H9 (cell line): Measurements from ENCODE around the gene UBAP1. TPM values are rescaled to one million over a fixed set of nuclear protein-coding genes. Genes with fewer than 3 reads are reported as not detected.

Experiments used
- DNase-seq: peaks from one replicate; pipeline ENCODE4 v3.0.0-alpha.2; 2017
- H2AFZ ChIP-seq: one replicate; pipeline ENCODE4 v1.6.1; 2013; ENCODE audit warnings: mild to moderate bottlenecking, low read length, control low read depth, moderate library complexity
- H2AK5ac ChIP-seq: 2 replicates; pipeline ENCODE4 v1.6.1; 2013; ENCODE audit warnings: low read length, control low read depth, mixed read lengths; ENCODE audit not compliant: insufficient read length
- H2BK120ac ChIP-seq: one replicate; pipeline ENCODE4 v1.6.1; 2013; ENCODE audit warnings: low read depth, mild to moderate bottlenecking, low read length, control low read depth, inconsistent platforms; ENCODE audit not compliant: poor library complexity, severe bottlenecking
- H2BK12ac ChIP-seq: 2 replicates; pipeline ENCODE4 v1.6.1; 2013; ENCODE audit warnings: low read length, control low read depth, mixed read lengths, low read depth; ENCODE audit not compliant: insufficient read length
- H2BK15ac ChIP-seq: 2 replicates; pipeline ENCODE4 v1.6.1; 2013; ENCODE audit warnings: low read depth, low read length, control low read depth
- H2BK20ac ChIP-seq: one replicate; pipeline ENCODE4 v1.6.1; 2013; ENCODE audit warnings: low read depth, mild to moderate bottlenecking, low read length, control low read depth, inconsistent platforms; ENCODE audit not compliant: poor library complexity, severe bottlenecking
- H2BK5ac ChIP-seq: 2 replicates; pipeline ENCODE4 v1.6.1; 2013; ENCODE audit warnings: low read length, control low read depth, mixed read lengths; ENCODE audit not compliant: insufficient read length
- H3K14ac ChIP-seq: 2 replicates; pipeline ENCODE4 v1.6.1; 2013; ENCODE audit warnings: low read length, control low read depth; ENCODE audit not compliant: insufficient read depth
- H3K18ac ChIP-seq: 2 replicates; pipeline ENCODE4 v1.6.1; 2013; ENCODE audit warnings: low read depth, mild to moderate bottlenecking, mixed read lengths, low read length, control low read depth; ENCODE audit not compliant: insufficient read length
- H3K23ac ChIP-seq: 2 replicates; pipeline ENCODE4 v1.6.1; 2013; ENCODE audit warnings: low read length, control low read depth, mixed read lengths, low read depth; ENCODE audit not compliant: insufficient read length
- H3K23me2 ChIP-seq: 2 replicates; pipeline ENCODE4 v1.6.1; 2013; ENCODE audit warnings: low read depth, mild to moderate bottlenecking, mixed read lengths, low read length, control low read depth; ENCODE audit not compliant: insufficient read length, poor library complexity, severe bottlenecking
- H3K27ac ChIP-seq: 2 replicates; pipeline ENCODE4 v1.5.1; 2013; ENCODE audit warnings: low read length, control low read depth, mixed read lengths, low read depth; ENCODE audit not compliant: insufficient read length
- H3K27me3 ChIP-seq: 2 replicates; pipeline ENCODE4 v1.6.1; 2013; ENCODE audit warnings: low read length, control low read depth, inconsistent platforms; ENCODE audit not compliant: insufficient read depth
- H3K4ac ChIP-seq: 2 replicates; pipeline ENCODE4 v1.6.1; 2013; ENCODE audit warnings: low read depth, mild to moderate bottlenecking, control low read depth, inconsistent platforms, low read length, moderate library complexity
- H3K4me1 ChIP-seq: 2 replicates; pipeline ENCODE4 v1.6.1; 2013; ENCODE audit warnings: low read length, control low read depth, inconsistent platforms; ENCODE audit not compliant: insufficient read depth
- H3K4me2 ChIP-seq: 2 replicates; pipeline ENCODE4 v1.6.1; 2013; ENCODE audit warnings: low read length, control low read depth, mixed read lengths; ENCODE audit not compliant: insufficient read length, insufficient read depth
- H3K56ac ChIP-seq: 2 replicates; pipeline ENCODE4 v1.6.1; 2013; ENCODE audit warnings: low read depth, mild to moderate bottlenecking, mixed read lengths, low read length, control low read depth; ENCODE audit not compliant: insufficient read length
- H3K79me1 ChIP-seq: 2 replicates; pipeline ENCODE4 v1.6.1; 2013; ENCODE audit warnings: low read depth, mild to moderate bottlenecking, moderate library complexity, low read length, control low read depth, inconsistent platforms; ENCODE audit not compliant: insufficient read depth, poor library complexity, severe bottlenecking
- H3K79me2 ChIP-seq: 2 replicates; pipeline ENCODE4 v1.6.1; 2013; ENCODE audit warnings: low read length, control low read depth, inconsistent platforms; ENCODE audit not compliant: insufficient read depth
- H3K9ac ChIP-seq: 2 replicates; pipeline ENCODE4 v1.6.1; 2013; ENCODE audit warnings: low read length, control low read depth, mixed read lengths; ENCODE audit not compliant: insufficient read length; ENCODE audit errors: extremely low read depth
- H3K9me3 ChIP-seq: one replicate; pipeline ENCODE4 v1.6.1; 2013; ENCODE audit warnings: low read depth, low read length, inconsistent platforms; ENCODE audit not compliant: control insufficient read depth
- H3T11ph ChIP-seq: one replicate; pipeline ENCODE4 v1.6.1; 2013; ENCODE audit warnings: mild to moderate bottlenecking, low read length, control low read depth, inconsistent platforms
- H4K20me1 ChIP-seq: one replicate; pipeline ENCODE4 v1.6.1; 2013; ENCODE audit not compliant: control insufficient read depth, insufficient read length, insufficient read depth
- H4K5ac ChIP-seq: 2 replicates; pipeline ENCODE4 v1.6.1; 2013; ENCODE audit warnings: low read depth, mild to moderate bottlenecking, mixed read lengths, low read length, control low read depth; ENCODE audit not compliant: insufficient read length
- H4K8ac ChIP-seq: replicated peaks from 2 replicates; pipeline ENCODE4 v1.6.1; 2013; ENCODE audit warnings: low read length, control low read depth, mixed read lengths, low read depth; ENCODE audit not compliant: insufficient read length
- H4K91ac ChIP-seq: 2 replicates; pipeline ENCODE4 v1.6.1; 2013; ENCODE audit warnings: low read depth, mild to moderate bottlenecking, moderate library complexity, mixed read lengths, low read length, control low read depth; ENCODE audit not compliant: insufficient read length
- H3K27ac Mint-ChIP-seq, 3 experiments: 2 replicates in 2 of 3; 3 replicates in 1 of 3; pipeline ENCODE4 v1.8.0; 2020 to 2021; ENCODE audit warnings: mixed read lengths in 3 of 3, mild to moderate bottlenecking in 1 of 3, moderate library complexity in 1 of 3
- H3K27me3 Mint-ChIP-seq: 2 replicates; pipeline ENCODE4 v1.8.0; 2021; ENCODE audit warnings: low read depth, mild to moderate bottlenecking, moderate library complexity, mixed read lengths
- H3K36me3 Mint-ChIP-seq, 3 experiments: 2 replicates in 2 of 3; 3 replicates in 1 of 3; pipeline ENCODE4 v1.8.0; 2020 to 2021; ENCODE audit warnings: low read depth in 3 of 3, mixed read lengths in 3 of 3; ENCODE audit not compliant: insufficient read depth in 1 of 3
- H3K4me1 Mint-ChIP-seq, 2 experiments: 2 replicates each; pipeline ENCODE4 v1.8.0; 2020; ENCODE audit warnings: mixed read lengths in 2 of 2
- H3K4me3 Mint-ChIP-seq, 2 experiments: 2 replicates in 1 of 2; 3 replicates in 1 of 2; pipeline ENCODE4 v1.8.0; 2020 to 2021; ENCODE audit warnings: mild to moderate bottlenecking in 2 of 2, mixed read lengths in 2 of 2, moderate library complexity in 1 of 2
- H3K9me3 Mint-ChIP-seq, 2 experiments: 2 replicates in 1 of 2; 3 replicates in 1 of 2; pipeline ENCODE4 v1.8.0; 2020; ENCODE audit warnings: mild to moderate bottlenecking in 2 of 2, mixed read lengths in 2 of 2, moderate library complexity in 1 of 2
- WGBS: extraction: QIAGEN DNeasy Blood & Tissue Kit; methylation state at CpG from one replicate; pipeline ENCODE4 v1.1.7; 2013; ENCODE audit warnings: missing lambda C conversion rate, low lambda C conversion rate, mixed read lengths; ENCODE audit not compliant: insufficient read length; ENCODE audit errors: extremely low coverage; 5-methylcytosine and 5-hydroxymethylcytosine counted together
- total RNA-seq: library from RNA; stranded (reverse); gene quantifications from 2 replicates; pipeline ENCODE4 v1.2.1, GENCODE V29; 2021
- TF ChIP-seq, protein P1 (sequence below): fragments of 200-600 bp; sonication (generic); conservative IDR thresholded peaks from 3 replicates; pipeline ENCODE4 v1.8.0; 2021; ENCODE audit warnings: antibody characterized with exemption, mild to moderate bottlenecking

Gene UBAP1
- total RNA-seq, 1 experiment from 2014 or later, result 32.6 TPM

DNA sequence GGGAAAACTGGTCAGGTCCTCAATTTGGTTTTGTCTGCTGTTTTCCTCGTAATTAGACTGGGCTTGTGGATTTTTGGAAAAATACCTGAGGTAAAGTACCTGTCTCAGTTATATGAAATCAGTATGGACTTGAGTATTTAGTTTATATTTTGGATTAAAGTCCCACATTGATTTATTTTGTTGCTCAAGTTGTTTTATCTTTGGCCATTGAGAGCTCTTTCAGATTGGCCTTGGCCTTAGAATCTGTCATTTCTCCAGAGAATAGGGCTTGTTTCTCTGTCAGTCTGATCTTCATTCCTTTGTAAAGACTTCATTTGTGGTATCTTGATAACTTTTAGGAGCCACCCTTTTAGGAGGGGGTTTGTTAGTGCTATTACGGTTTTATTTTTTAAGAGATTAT lies 21.2 kb downstream of the UBAP1 start:
- Histone ChIP-seq H2AFZ (no peak overlapping the region), H3K27ac (no peak overlapping the region), H3K23ac (no peak overlapping the region), H3T11ph (no peak overlapping the region), H3K4me2 (no peak overlapping the region), H3K4me1 (peaks cover 6% of the 10 kb centered on the region; the same call in 1 of the 2 replicates), H3K9me3 (no peaks in the 10 kb centered on the region), H3K79me1 (no peaks in the 10 kb centered on the region), H3K4ac (no peak overlapping the region), H3K27me3 (no peaks in the 10 kb centered on the region), H4K5ac (no peak overlapping the region), H2BK5ac (no peak overlapping the region), H3K14ac (no peak overlapping the region), H3K79me2 (no peaks in the 10 kb centered on the region; the same call in 1 of the 2 replicates), H4K91ac (no peak overlapping the region), H3K18ac (no peak overlapping the region), H3K23me2 (no peaks in the 10 kb centered on the region), H3K9ac (no peak overlapping the region), H4K8ac (no peak overlapping the region), H2BK120ac (no peak overlapping the region), H2AK5ac (no peak overlapping the region), H3K56ac (no peak overlapping the region), H2BK20ac (no peak overlapping the region), H2BK12ac (no peak overlapping the region), H4K20me1 (no peaks in the 10 kb centered on the region), H2BK15ac (no peak overlapping the region)
- peaks cover 25 to 31% of the 10 kb centered on the region in 2 experiments for H3K4me1 Mint-ChIP-seq
- H3K27ac Mint-ChIP-seq, result peak overlapping the region in 2 of 3 experiments; percentile 64 to 88; a peak in 3 of 7 replicates
- no peak for DNase-seq
- TF ChIP-seq, protein P1, sequence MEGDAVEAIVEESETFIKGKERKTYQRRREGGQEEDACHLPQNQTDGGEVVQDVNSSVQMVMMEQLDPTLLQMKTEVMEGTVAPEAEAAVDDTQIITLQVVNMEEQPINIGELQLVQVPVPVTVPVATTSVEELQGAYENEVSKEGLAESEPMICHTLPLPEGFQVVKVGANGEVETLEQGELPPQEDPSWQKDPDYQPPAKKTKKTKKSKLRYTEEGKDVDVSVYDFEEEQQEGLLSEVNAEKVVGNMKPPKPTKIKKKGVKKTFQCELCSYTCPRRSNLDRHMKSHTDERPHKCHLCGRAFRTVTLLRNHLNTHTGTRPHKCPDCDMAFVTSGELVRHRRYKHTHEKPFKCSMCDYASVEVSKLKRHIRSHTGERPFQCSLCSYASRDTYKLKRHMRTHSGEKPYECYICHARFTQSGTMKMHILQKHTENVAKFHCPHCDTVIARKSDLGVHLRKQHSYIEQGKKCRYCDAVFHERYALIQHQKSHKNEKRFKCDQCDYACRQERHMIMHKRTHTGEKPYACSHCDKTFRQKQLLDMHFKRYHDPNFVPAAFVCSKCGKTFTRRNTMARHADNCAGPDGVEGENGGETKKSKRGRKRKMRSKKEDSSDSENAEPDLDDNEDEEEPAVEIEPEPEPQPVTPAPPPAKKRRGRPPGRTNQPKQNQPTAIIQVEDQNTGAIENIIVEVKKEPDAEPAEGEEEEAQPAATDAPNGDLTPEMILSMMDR, result no peak
- no peak overlapping the region for H3K4me3 Mint-ChIP-seq
- no peaks in the 10 kb centered on the region for H3K27me3 Mint-ChIP-seq
- H3K9me3 Mint-ChIP-seq, result no peaks in the 10 kb centered on the region
- no CpG with 5 or more reads among the region's 2 CpGs for WGBS
- H3K36me3 Mint-ChIP-seq, result peaks cover under 1 to 15% (median 8%) of the 10 kb centered on the region in 3 experiments; a peak in 6 of 7 replicates
